HepG2 (cell line): ENCODE measurements around the gene ABCA4. TPM values are rescaled to one million over a fixed set of nuclear protein-coding genes. Genes with fewer than 3 reads are reported as not detected.

Source experiments
- HDAC6 ChIP-seq: fragments of 200-600 bp; sonication (generic); IDR thresholded peaks from 2 replicates; pipeline ENCODE4 v1.7.0; 2017; ENCODE audit warnings: mild to moderate bottlenecking, antibody characterized with exemption, low read length, low read depth
- KLF15 ChIP-seq: sonication (generic); formaldehyde crosslinking; IDR thresholded peaks from 2 replicates; pipeline ENCODE4 v1.8.1; 2023; ENCODE audit warnings: borderline replicate concordance, mild to moderate bottlenecking, inconsistent platforms, missing genetic modification reagents, mixed read lengths
- MNT ChIP-seq: fragments of 450-650 bp; IDR thresholded peaks from 2 replicates; pipeline ENCODE4 v1.6.1; 2016
- MXD4 ChIP-seq: IDR thresholded peaks from 2 replicates; pipeline ENCODE4 v1.6.1; 2016; ENCODE audit warnings: mild to moderate bottlenecking, missing biosample characterization, missing genetic modification reagents
- ONECUT2 ChIP-seq: sonication (generic); formaldehyde crosslinking; IDR thresholded peaks from 2 replicates; pipeline ENCODE4 v1.4.0; 2020; ENCODE audit warnings: missing genetic modification reagents
- PRDM4 ChIP-seq: sonication (generic); formaldehyde crosslinking; IDR thresholded peaks from 2 replicates; pipeline ENCODE4 v1.9.0; 2021; ENCODE audit warnings: missing genetic modification reagents, borderline replicate concordance
- SIN3B ChIP-seq: fragments of 150-350 bp; IDR thresholded peaks from 2 replicates; pipeline ENCODE4 v1.6.1; 2014; ENCODE audit warnings: low read length
- ZFP91 ChIP-seq: sonication (generic); formaldehyde crosslinking; IDR thresholded peaks from 2 replicates; pipeline ENCODE4 v1.9.0; 2022; ENCODE audit warnings: missing genetic modification reagents, mild to moderate bottlenecking, borderline replicate concordance
- ZZZ3 ChIP-seq: sonication (generic); formaldehyde crosslinking; IDR thresholded peaks from 2 replicates; pipeline ENCODE4 v1.4.0; 2020; ENCODE audit warnings: missing genetic modification reagents, mild to moderate bottlenecking, borderline replicate concordance
- polyA plus RNA-seq, 8 experiments: library from polyadenylated mRNA; depleted of rRNA in 3 of 8; stranded (reverse) in 7 of 8; unstranded in 1 of 8; fragments of >200 nt; fragmentation: Illumina TruSeq in 4 of 8; extraction: Trizol in 4 of 8; gene quantifications; 2 replicates each; pipeline versions ENCODE4 v1.2.1 to v1.2.3, GENCODE V29; 2011 to 2016; ENCODE audit warnings: low read depth in 4 of 8, missing spikeins in 1 of 8, mixed read lengths in 1 of 8; ENCODE audit not compliant: insufficient read depth in 1 of 8
- total RNA-seq, 5 experiments: library from RNA; depleted of rRNA; stranded (reverse); fragments of >200 nt; fragmentation: Illumina TruSeq; extraction: Trizol; gene quantifications; 2 replicates each; pipeline ENCODE4 v1.2.3, GENCODE V29; 2016; ENCODE audit warnings: low read depth in 1 of 5
- TF ChIP-seq, protein P1 (sequence below): sonication (generic); formaldehyde crosslinking; conservative IDR thresholded peaks from 2 replicates; pipeline ENCODE4 v1.4.0; 2020; ENCODE audit warnings: missing genetic modification reagents

Gene ABCA4
- total and polyA plus RNA-seq, 2 of the 13 experiments (the other 11 are each of a cell fraction or from before 2014, with no cell fraction given), result 0.24 to 0.67 TPM

DNA sequence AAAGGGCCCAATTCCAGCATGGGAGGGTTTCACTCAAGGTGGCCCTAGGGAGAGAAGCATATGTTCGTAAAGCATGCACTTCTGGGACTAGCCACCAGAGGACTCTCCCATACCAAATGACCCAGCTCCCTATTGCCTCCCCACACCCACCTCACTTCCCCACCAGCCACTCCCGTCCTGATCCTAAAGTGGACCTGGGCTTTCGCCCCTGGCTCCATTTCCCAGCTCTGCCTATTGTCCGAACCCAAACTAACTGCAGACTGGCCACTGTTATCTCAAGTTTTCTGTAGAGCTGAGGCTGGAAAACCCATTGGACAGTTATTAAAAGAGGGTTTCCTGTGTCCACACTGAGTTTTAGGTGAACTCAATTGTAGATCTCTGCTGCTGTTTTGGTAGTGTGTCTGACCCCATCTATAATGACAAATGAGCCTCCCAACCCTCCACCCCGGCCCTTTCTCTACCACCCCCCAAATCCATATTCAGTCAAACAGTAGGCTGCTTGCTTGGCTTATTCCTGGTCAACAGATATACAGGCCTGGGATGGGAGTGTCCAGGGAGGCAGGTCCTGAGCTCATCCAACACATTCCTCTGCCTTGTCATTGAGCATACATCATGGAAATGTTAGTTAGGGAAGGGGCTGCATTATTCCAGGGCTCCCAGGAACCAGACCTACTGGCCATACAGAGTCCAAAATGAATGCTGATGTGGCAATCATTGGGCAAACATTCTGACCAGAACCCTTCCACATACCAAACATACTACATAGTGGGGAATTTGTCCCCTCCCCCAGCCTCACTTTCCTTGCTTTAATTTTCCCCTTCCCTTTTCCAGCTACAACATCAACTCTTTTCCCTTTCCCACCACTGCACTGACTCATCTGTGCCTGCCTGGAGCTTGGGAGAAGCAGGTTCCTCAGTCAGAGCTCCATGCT is 59.2 kb downstream of the ABCA4 start (continued):
- TF ChIP-seq ZFP91 (CRISPR knock-in tag) (peak; percentile 39; the same call in 1 of the 2 replicates), SIN3B (no peak), ZZZ3 (CRISPR knock-in tag) (no peak), MNT (no peak), PRDM4 (CRISPR knock-in tag) (no peak), ONECUT2 (CRISPR knock-in tag) (no peak), MXD4 (peak; percentile 56; the same call in 1 of the 2 replicates), KLF15 (CRISPR knock-in tag) (no peak), HDAC6 (no peak)
- TF ChIP-seq, protein P1, sequence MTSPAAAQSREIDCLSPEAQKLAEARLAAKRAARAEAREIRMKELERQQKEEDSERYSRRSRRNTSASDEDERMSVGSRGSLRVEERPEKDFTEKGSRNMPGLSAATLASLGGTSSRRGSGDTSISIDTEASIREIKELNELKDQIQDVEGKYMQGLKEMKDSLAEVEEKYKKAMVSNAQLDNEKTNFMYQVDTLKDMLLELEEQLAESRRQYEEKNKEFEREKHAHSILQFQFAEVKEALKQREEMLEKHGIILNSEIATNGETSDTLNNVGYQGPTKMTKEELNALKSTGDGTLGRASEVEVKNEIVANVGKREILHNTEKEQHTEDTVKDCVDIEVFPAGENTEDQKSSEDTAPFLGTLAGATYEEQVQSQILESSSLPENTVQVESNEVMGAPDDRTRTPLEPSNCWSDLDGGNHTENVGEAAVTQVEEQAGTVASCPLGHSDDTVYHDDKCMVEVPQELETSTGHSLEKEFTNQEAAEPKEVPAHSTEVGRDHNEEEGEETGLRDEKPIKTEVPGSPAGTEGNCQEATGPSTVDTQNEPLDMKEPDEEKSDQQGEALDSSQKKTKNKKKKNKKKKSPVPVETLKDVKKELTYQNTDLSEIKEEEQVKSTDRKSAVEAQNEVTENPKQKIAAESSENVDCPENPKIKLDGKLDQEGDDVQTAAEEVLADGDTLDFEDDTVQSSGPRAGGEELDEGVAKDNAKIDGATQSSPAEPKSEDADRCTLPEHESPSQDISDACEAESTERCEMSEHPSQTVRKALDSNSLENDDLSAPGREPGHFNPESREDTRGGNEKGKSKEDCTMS (CRISPR knock-in tag), result no peak
